Epithelial cell of proximal tubule (primary cell): ENCODE results near the gene FANK1. TPM values are rescaled to one million over a fixed set of nuclear protein-coding genes. Genes with fewer than 3 reads are reported as not detected.
"Not testable (repeated sequence)": the region's sequence is repeated elsewhere in the genome, so short reads cannot be mapped to it uniquely, and the experiment has no call there.

ENCODE experiments used
- DNase-seq: peaks from one replicate; pipeline ENCODE4 v3.0.0-alpha.2; 2011; ENCODE audit warnings: low read depth
- H3K4me3 ChIP-seq: 2 replicates; pipeline ENCODE4 v1.5.1; 2011; ENCODE audit warnings: low read depth, mild to moderate bottlenecking, low read length
- CTCF ChIP-seq: conservative IDR thresholded peaks from 2 replicates; pipeline ENCODE4 v1.5.1; 2012; ENCODE audit warnings: low read depth, mild to moderate bottlenecking, low read length
- total RNA-seq: library from RNA; depleted of rRNA; stranded (reverse); fragments of >200 nt; gene quantifications from 2 replicates; pipeline ENCODE4 v1.2.3, GENCODE V29; 2015

The FANK1 gene
- total RNA-seq, 1 donor from 2014 or later = 9.2 TPM

- DNase-seq = no peak
- no peak overlapping the region for H3K4me3 ChIP-seq
- no peak for TF ChIP-seq CTCF
These were observed 146.5 kb downstream of the FANK1 start for GRCh38 chr10:126042906-126043305.

- H3K4me3 ChIP-seq = no peak overlapping the region
- no peak for TF ChIP-seq CTCF
- DNase-seq = no peak
These were observed 147.0 kb downstream of the FANK1 start for GRCh38 chr10:126043389-126043788.

- no peak for TF ChIP-seq CTCF
- no peak overlapping the region for H3K4me3 ChIP-seq
- DNase-seq = no peak
These were observed 149.5 kb downstream of the FANK1 start for GRCh38 chr10:126045861-126046260.

- DNase-seq = no peak
- no peak overlapping the region for H3K4me3 ChIP-seq
- TF ChIP-seq CTCF = no peak
These were observed 150.5 kb downstream of the FANK1 start for GRCh38 chr10:126046831-126047230.

GRCh38 chr10:126047749-126048148, 151.4 kb downstream of the FANK1 start:
- not testable (repeated sequence) for H3K4me3 ChIP-seq, DNase-seq

- no peak for TF ChIP-seq CTCF
- H3K4me3 ChIP-seq = no peak overlapping the region
- DNase-seq = no peak
These were observed 153.7 kb downstream of the FANK1 start for GRCh38 chr10:126049759-126050700.

GRCh38 chr10:126052171-126052570, 155.8 kb downstream of the FANK1 start:
- no peak for TF ChIP-seq CTCF
- DNase-seq = no peak
- no peak overlapping the region for H3K4me3 ChIP-seq
